GM21381 (cell line): ENCODE results near the gene PPM1N.

ENCODE experiments used
- ATAC-seq: cut with Tn5 transposase; IDR thresholded peaks from one replicate; pipeline ENCODE4 v1.9.1; 2021; ENCODE audit warnings: mild to moderate bottlenecking, moderate library complexity; ENCODE audit not compliant: unreplicated experiment

The PPM1N gene

GRCh38 chr19:45488708-45489107 is 9.5 kb upstream of the PPM1N start:
- ATAC-seq, result no peak

DNA sequence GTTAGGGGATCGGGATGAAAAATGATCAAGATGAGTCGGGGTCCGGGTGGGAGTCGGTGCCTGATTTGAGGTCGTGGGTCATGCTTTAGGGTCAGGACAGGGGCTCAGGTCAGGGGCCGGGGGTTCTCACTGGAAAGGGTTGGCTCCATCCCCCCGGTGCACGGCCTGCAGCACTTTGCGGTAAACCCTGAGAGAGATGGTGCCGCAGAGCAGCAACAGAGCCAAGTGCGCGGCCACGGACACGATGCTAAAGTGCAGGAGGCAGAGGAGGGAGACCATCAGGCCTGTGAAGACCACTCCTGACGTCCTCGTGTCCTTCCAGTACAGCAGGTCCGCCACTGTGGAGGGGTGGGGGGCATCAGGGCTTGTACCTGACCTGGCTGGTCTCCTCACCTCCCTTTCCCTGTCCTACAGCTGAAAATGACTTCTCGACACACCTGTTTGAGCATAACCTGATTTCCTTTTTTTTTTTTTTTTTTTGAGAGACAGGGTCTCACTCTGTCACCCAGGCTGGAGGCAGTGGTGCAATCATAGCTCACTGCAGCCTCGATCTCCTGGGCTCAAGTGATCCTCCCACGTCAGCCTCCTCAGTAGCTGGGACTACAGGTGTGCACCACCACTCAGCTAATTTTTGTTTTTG is 8.9 kb upstream of the PPM1N start:
- ATAC-seq, result no peak

DNA sequence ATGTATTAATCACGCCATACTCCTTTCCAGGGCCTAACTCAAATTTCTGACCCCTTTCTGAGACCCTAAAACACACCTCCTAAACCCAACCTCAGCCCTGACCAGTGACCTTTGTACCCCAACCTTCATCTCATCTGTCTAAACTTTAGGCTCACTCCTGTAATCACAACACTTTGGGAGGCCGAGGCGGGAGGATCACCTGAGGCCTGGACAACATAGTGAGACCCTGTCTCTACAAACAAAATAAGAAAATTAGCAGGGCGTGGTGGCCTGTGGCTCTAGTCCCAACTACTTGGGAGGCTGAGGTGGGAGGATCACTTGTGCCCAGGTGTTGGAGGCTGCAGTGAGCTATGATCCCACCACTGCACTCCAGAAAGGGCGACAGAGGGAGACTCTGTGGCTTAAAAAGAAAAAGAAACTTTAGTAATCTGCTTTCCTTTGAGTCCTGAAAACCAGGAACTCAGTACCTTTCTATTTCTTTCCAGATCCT is 6.1 kb upstream of the PPM1N start:
- ATAC-seq, result no peak

GRCh38 chr19:45492627-45493470 is 5.4 kb upstream of the PPM1N start:
- ATAC-seq, result no peak

- no peak for ATAC-seq
Observed at GRCh38 chr19:45494261-45494916, 3.9 kb upstream of the PPM1N start.

- ATAC-seq, result no peak
Observed at GRCh38 chr19:45495178-45495577, 3.1 kb upstream of the PPM1N start.

- no peak for ATAC-seq
Observed at GRCh38 chr19:45496349-45496953, 1.8 kb upstream of the PPM1N start.

GRCh38 chr19:45497791-45498190 is 452 bp upstream of the PPM1N start:
- no peak for ATAC-seq

- no peak for ATAC-seq
Observed at GRCh38 chr19:45499196-45500180, 1.2 kb downstream of the PPM1N start.

DNA sequence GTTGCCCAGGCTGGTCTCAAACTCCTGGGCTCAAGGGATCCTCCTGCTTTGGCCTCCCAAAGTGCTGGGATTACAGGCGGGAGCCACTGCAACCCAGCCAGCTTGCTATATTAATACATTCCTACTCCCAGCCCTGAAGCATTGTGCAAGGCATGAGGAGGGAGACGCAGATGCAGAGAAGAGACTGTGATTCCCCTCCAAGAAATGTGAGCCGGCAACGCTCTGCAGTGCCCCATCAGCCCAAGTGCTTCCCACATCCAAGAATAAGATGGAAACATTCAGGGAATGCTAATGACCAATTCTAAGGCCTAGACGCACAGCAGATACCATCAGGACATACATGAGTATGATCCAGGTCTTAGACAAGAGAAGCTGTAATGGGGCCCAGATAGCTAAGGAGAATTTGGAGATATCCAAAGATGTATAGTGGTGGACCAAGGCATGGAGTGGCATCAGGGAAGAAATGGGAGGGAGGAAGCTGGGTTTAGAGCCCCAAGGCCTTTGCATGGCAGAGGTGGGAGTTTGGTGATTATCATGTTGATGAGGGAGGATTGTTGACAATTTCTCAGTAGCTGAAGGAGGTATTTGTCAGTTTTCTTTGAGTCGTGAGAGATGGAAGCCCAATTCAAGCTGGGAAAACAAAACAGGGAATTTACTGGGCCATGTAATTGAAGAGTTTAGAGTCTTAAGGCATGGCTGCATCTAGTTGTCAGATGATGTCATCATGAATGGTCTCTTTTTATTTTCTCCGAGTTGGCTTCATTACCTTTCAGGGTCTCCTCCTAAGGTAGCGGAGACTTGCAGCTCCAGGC is 2.9 kb downstream of the PPM1N start:
- ATAC-seq, result no peak

DNA sequence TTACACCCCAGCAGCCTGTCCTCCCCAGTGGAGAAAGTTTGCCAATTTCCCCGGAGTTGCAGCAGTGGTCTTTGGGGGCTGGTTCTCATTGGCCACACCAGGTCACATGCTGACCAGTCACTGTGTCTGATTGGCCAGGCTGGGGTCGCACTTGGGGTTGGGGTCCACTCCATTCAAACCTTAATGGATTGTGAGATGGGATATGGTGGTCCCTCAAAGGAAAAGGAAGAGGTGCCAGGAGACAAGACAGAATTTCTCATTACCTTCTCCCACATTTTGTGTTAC is 3.4 kb downstream of the PPM1N start:
- no peak for ATAC-seq

- ATAC-seq, result no peak
Observed at GRCh38 chr19:45502111-45502510, 3.9 kb downstream of the PPM1N start.

- ATAC-seq, result no peak
Observed at GRCh38 chr19:45503909-45504308, 5.7 kb downstream of the PPM1N start.

GRCh38 chr19:45505151-45505995 is 7.1 kb downstream of the PPM1N start:
- ATAC-seq, result no peak

GRCh38 chr19:45505996-45506245 is 7.7 kb downstream of the PPM1N start:
- no peak for ATAC-seq

GRCh38 chr19:45506246-45506988 is 8.2 kb downstream of the PPM1N start:
- ATAC-seq, result peak; percentile 56

GRCh38 chr19:45506989-45507871 is 9.0 kb downstream of the PPM1N start, which contains the start of gene VASP:
Gene VASP (plus strand): TSS chr19:45507479. CDS start chr19:45507772, 293 bp downstream.
- peak; percentile 41 for ATAC-seq
